Measurements from ENCODE around the gene ADGRL3.

DNA sequence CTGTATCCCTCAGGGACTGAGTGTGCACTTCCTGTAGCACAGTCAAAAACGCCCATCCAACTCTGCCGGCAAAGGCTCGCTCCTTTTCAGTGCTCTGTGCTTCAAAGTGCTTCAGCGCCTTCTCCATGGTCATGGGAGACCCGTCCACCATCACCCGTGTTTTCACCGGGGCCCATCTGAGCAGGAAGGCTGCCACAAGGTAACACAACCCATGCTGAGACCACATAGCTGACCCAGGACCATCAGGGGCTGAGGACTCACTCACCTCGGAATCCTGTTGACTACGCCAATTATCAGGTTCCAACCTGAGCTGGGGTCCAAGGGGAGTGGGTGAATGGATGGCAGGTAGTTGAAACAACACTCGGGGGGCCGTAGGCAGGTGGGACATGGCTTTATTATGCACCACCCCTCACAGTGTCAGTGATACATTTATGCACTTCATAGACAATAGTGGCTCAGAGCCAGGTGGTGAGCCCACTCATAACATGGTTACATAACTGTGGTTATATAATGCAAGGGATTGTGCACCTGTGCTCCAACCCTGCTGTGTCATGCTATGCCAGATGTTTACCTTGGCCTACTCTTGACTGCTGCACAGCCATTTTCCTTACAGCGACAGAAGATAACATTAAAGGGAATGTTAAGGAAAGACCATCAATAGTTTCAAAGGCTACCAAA lies 227.8 kb downstream of the ADGRL3 start:
- TF ChIP-seq, protein P1, sequence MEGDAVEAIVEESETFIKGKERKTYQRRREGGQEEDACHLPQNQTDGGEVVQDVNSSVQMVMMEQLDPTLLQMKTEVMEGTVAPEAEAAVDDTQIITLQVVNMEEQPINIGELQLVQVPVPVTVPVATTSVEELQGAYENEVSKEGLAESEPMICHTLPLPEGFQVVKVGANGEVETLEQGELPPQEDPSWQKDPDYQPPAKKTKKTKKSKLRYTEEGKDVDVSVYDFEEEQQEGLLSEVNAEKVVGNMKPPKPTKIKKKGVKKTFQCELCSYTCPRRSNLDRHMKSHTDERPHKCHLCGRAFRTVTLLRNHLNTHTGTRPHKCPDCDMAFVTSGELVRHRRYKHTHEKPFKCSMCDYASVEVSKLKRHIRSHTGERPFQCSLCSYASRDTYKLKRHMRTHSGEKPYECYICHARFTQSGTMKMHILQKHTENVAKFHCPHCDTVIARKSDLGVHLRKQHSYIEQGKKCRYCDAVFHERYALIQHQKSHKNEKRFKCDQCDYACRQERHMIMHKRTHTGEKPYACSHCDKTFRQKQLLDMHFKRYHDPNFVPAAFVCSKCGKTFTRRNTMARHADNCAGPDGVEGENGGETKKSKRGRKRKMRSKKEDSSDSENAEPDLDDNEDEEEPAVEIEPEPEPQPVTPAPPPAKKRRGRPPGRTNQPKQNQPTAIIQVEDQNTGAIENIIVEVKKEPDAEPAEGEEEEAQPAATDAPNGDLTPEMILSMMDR (IDR thresholded peaks at IDR 0.05): no peak
- TF ChIP-seq POLR2AphosphoS5 (IDR thresholded peaks at IDR 0.05) (no peak), POLR2A (IDR thresholded peaks at IDR 0.05) (no peak)

Measured in suprapubic skin (tissue), 4 donors.